Suppressor macrophage treated with lipopolysaccharide for 1 hour (primary cell): Measurements from ENCODE around the gene FADD.
"Not testable (repeated sequence)": the region's sequence is repeated elsewhere in the genome, so short reads cannot be mapped to it uniquely, and the experiment has no call there.

Experiments used
- DNase-seq, 3 donors: peaks; one replicate each; pipeline ENCODE4 v3.0.0-alpha.2; 2020 to 2022

Gene FADD

GRCh38 chr11:70182266-70182665 lies 20.8 kb upstream of the FADD start:
- DNase-seq, result no peak

- DNase-seq, result no peak
Measured at GRCh38 chr11:70183032-70183431, 20.1 kb upstream of the FADD start.

- DNase-seq, result no peak
Measured at GRCh38 chr11:70183483-70184176, 19.5 kb upstream of the FADD start.

- DNase-seq, result no peak
Measured at GRCh38 chr11:70184396-70184795, 18.7 kb upstream of the FADD start.

- no peak for DNase-seq
Measured at GRCh38 chr11:70185348-70186055, 17.6 kb upstream of the FADD start.

DNA sequence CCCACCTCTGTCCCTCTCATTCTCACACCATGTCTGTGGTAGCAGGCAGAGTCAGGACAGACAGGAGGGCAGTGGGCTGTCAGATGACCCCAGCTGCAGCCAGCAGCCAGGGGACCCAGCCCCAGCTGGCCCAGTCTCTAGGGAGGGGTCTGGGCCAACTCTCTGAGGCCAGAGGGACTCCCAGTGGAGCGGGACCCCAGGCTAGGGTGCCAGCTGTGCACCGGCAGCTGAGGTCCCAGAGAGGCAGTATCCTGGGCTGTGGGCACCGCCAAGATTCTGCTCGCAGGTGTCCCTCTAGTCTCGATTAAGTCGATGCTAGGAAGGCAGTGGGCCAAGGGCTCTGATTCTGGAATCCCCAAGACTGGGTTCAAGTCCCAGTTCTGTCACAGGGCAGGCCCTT lies 16.7 kb upstream of the FADD start:
- peak in 1 of 3 donors; percentile 10 for DNase-seq

GRCh38 chr11:70186936-70187335 lies 16.2 kb upstream of the FADD start:
- DNase-seq, result no peak

DNA sequence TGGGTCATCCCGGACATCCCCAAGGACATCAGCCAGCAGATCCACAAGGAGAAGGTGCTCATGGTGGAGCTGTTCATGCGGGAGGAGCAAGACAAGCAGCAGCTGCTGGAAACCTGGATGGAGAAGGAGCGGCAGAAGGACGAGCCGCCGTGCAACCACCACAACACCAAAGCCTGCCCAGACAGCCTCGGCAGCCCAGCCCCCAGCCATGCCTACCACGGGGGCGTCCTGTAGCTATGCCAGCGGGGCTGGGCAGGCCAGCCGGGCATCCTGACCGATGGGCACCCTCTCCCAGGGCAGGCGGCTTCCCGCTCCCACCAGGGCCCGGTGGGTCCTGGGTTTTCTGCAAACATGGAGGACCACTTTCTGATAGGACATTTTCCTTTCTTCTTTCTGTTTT lies 15.3 kb upstream of the FADD start:
- DNase-seq, result peak in 1 of 3 donors; percentile 7

DNA sequence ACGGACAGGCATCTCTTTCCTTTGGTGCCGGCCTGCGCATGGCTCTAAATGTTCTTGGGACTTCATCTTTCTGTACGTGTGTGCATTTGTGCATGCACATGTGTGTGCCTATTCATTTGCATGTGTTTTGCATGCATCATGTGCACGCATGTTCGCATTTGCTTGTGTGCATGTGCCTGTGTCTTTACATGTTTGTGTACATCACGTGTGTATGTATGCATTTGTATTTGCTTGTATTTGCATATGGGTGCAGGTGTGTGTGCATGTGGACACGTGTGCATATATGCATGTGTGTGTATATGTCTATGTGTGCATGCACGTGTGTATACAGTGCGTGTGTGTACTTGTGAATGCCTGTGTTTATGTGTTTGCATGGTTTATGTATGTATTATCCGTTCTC lies 13.5 kb upstream of the FADD start:
- peak in 1 of 3 donors; percentile 5 for DNase-seq

- peak; percentile 62 to 86 (median 69) for DNase-seq
Measured at GRCh38 chr11:70191495-70192140, 11.5 kb upstream of the FADD start.

GRCh38 chr11:70192666-70193410 lies 10.3 kb upstream of the FADD start:
- no peak for DNase-seq

GRCh38 chr11:70193411-70194292 lies 9.4 kb upstream of the FADD start:
- no peak for DNase-seq

DNA sequence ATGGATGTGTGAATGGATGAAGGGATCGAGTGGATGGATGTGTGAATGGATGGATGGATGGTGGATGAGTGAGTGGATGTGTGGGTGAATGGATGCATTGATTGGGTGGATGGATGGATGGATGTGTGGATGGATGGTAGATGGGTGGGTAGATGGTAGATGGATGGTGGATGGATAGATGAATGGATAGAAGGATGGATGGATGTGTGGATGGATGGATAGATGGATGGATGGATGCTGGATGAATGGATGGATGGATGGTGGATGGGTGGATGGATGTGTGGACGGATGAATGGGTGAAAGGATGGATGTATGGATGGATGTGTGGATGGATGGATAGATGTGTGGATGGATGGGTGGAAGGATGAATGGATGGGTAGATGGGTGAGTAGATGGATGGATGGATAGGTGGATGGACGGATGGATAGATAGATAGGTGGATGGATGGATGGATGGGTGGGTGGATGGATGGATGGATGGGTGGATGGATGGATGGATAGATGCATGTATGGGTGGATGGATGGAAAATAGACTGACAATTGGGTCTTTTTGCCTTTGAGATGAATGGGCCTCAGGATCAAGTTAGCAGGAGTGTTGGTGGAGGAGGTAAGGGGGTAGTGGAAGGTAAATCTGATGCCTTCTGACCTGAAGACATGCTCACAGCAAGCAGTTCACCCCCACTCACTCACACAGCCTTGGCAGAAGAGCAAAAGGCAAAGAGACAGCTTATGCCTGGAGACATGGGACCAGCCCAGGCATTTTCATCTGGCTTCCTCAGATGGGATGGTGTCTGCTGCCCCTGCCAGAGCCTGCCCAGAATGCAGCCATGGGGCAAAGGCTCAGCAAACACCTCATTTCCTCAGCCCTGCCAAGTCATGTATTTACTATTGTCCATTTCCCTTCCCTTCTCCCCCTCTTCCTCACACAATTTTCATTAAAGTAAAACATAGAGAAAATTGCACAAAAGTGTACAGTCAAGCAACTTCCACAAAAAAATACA lies 8.0 kb upstream of the FADD start:
- no peak for DNase-seq

DNA sequence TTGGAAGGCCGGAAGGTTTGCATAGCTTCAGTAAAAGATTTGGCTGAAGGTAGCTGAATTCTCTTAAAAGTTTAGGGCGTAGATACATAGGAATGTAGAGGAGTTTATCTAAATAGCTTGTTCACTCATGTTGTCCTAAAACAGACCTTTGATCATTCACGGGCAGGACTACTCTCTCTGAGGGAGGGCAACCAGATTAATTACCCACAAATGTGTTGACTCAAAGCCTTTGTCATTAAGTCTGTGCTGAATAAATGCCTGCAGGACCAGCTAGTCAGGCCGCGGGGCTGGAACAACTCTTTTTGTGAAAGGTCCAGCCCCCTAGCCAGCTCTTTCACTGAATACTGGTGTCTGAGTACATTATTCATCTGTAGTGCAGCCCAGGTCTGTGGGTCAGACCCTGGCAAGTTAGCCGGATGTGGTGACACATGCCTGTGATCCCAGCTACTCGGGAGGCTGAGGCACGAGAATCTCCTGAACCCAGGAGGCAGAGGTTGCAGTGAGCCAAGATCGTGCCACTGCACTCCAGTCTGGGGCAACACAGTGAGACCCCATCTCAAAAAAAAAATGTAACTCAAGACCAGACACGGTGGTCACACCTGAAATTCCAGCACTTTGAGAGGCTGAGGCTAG lies 2.8 kb upstream of the FADD start:
- DNase-seq, result no peak

GRCh38 chr11:70201047-70201446 lies 2.0 kb upstream of the FADD start:
- not testable (repeated sequence) for DNase-seq

- peak in 2 of 3 donors; percentile 18 to 24 for DNase-seq
Measured at GRCh38 chr11:70201882-70202861, 924 bp upstream of the FADD start.

DNA sequence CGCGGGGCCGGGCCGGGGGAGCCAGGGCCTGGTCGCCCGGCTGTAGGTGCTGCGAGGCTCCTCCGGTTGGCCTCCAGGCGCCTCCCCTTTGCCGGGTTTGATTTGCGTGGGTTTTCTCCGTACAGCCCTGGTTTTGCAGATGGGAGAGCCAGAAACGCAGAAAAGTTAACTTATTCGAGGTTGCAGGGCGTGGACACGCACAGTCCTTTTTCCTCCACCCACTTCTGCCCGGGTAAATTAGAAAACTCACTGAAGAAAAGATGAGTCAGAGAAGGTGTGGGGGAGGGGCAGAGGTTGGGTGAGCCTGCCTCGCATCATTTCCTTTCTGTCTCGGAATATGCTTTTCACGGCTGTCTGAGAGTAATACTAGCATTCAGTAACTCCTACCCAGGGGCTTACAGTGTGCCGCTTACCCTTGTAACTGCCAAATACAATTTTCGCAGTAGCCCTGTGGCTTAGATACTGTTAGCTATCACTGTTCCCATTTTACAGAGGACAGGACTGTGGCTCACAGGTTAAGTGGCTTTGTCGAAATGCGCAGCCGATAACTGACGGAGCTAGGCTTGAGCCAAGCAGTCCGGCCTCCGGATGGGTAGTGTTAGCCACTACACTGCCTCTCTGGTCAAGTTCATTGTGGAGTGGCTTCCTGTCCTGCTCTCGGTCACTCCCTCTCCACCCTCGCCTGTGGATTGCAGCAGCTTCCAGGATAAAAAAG lies 812 bp downstream of the FADD start:
- peak; percentile 87 to 93 (median 92) for DNase-seq

GRCh38 chr11:70204466-70204799 lies 1.3 kb downstream of the FADD start:
- peak in 1 of 3 donors; percentile 38 for DNase-seq
